Measurements from ENCODE around the gene PKN1. TPM values are rescaled to one million over a fixed set of nuclear protein-coding genes. Genes with fewer than 3 reads are reported as not detected.

The PKN1 gene
- total and polyA plus RNA-seq, 10 of the 15 experiments (the other 5 are each of a cell fraction or from before 2014, with no cell fraction given), result 1.0 to 189 (median 52.7) TPM

DNA sequence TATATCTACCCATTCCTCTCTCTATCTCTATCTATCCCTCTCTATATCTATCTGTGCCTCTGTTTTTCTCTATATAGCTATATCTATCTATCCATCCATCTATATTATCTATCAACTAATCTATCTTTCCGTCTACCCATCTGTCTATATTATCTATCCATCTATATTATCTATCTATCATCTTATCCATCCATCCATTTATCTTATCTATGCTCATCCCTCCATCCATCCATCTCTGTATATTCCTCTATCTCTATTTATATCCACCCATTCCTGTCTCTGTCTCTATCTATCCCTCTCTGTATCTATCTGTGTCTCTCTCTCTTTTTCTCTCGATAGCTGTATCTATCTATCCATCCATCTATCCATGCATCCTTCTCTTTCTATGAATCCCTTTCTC lies 27.8 kb downstream of the PKN1 start:
- 83% methylated on average over 2 of the region's 2 CpGs for WGBS (ENCODE audit: insufficient coverage, insufficient replicate concordance, low lambda C conversion rate, missing lambda C conversion rate)
- in situ Hi-C loops (cut with MboI), result no loop called here
- H3K27ac ChIP-seq (ENCODE audit: control insufficient read depth, insufficient read depth), result no peak overlapping the region
- H3K36me3 ChIP-seq (ENCODE audit: control insufficient read depth in 2 of 2, insufficient read depth in 2 of 2, low read length in 1 of 2), result peaks cover 4 to 8% of the 10 kb centered on the region in 2 experiments; a peak in 3 of 4 replicates
- ChIA-PET POLR2A (no interaction called here), RAD21 (ENCODE audit: unreplicated experiment) (no interaction called here), CTCF (no interaction called here), SMC1A (ENCODE audit: uncharacterized antibody, unreplicated experiment) (no interaction called here)
- H3K9ac ChIP-seq (ENCODE audit: control insufficient read depth, insufficient read depth, low read length), result no peak overlapping the region
- H4K20me1 ChIP-seq (ENCODE audit: control insufficient read depth, insufficient read depth), result no peaks in the 10 kb centered on the region
- no peaks in the 10 kb centered on the region for H3K79me2 ChIP-seq (ENCODE audit: control insufficient read depth, insufficient read depth, low read length)
- no peak overlapping the region for H3K4me2 ChIP-seq (ENCODE audit: control insufficient read depth, insufficient read depth)
- FAIRE-seq (no peak), DNase-seq (ENCODE audit: low read depth, low spot score) (no peak), ATAC-seq (no peak)
- intact Hi-C loops (cut with micrococcal nuclease; ENCODE audit: unreplicated experiment), result no loop called here
- no peak overlapping the region for H2AFZ ChIP-seq (ENCODE audit: control insufficient read depth, low read depth, low read length)
- H3K4me1 ChIP-seq (ENCODE audit: control insufficient read depth, insufficient read depth, low read length), result no peaks in the 10 kb centered on the region
- no peak overlapping the region for H3K4me3 ChIP-seq
- no peaks in the 10 kb centered on the region for H3K27me3 ChIP-seq (replicated peaks in 1 of 2; ENCODE audit: control insufficient read depth in 2 of 2, insufficient read depth in 2 of 2, low read length in 1 of 2)
- no TSS peak for BruUV-seq (replicated peaks)
- H3K9me3 ChIP-seq (replicated peaks; ENCODE audit: control insufficient read depth, insufficient read depth, low read length), result no peaks in the 10 kb centered on the region
- TF ChIP-seq, protein P1, sequence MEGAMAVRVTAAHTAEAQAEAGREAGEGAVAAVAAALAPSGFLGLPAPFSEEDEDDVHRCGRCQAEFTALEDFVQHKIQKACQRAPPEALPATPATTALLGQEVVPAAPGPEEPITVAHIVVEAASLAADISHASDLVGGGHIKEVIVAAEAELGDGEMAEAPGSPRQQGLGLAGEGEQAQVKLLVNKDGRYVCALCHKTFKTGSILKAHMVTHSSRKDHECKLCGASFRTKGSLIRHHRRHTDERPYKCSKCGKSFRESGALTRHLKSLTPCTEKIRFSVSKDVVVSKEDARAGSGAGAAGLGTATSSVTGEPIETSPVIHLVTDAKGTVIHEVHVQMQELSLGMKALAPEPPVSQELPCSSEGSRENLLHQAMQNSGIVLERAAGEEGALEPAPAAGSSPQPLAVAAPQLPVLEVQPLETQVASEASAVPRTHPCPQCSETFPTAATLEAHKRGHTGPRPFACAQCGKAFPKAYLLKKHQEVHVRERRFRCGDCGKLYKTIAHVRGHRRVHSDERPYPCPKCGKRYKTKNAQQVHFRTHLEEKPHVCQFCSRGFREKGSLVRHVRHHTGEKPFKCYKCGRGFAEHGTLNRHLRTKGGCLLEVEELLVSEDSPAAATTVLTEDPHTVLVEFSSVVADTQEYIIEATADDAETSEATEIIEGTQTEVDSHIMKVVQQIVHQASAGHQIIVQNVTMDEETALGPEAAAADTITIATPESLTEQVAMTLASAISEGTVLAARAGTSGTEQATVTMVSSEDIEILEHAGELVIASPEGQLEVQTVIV (IDR thresholded peaks at IDR 0.05; ENCODE audit: borderline replicate concordance, partially characterized antibody), result no peak
- TF ChIP-seq, protein P2, sequence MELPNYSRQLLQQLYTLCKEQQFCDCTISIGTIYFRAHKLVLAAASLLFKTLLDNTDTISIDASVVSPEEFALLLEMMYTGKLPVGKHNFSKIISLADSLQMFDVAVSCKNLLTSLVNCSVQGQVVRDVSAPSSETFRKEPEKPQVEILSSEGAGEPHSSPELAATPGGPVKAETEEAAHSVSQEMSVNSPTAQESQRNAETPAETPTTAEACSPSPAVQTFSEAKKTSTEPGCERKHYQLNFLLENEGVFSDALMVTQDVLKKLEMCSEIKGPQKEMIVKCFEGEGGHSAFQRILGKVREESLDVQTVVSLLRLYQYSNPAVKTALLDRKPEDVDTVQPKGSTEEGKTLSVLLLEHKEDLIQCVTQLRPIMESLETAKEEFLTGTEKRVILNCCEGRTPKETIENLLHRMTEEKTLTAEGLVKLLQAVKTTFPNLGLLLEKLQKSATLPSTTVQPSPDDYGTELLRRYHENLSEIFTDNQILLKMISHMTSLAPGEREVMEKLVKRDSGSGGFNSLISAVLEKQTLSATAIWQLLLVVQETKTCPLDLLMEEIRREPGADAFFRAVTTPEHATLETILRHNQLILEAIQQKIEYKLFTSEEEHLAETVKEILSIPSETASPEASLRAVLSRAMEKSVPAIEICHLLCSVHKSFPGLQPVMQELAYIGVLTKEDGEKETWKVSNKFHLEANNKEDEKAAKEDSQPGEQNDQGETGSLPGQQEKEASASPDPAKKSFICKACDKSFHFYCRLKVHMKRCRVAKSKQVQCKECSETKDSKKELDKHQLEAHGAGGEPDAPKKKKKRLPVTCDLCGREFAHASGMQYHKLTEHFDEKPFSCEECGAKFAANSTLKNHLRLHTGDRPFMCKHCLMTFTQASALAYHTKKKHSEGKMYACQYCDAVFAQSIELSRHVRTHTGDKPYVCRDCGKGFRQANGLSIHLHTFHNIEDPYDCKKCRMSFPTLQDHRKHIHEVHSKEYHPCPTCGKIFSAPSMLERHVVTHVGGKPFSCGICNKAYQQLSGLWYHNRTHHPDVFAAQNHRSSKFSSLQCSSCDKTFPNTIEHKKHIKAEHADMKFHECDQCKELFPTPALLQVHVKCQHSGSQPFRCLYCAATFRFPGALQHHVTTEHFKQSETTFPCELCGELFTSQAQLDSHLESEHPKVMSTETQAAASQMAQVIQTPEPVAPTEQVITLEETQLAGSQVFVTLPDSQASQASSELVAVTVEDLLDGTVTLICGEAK (IDR thresholded peaks at IDR 0.05; ENCODE audit: borderline replicate concordance), result no peak
- TF ChIP-seq, protein P3, sequence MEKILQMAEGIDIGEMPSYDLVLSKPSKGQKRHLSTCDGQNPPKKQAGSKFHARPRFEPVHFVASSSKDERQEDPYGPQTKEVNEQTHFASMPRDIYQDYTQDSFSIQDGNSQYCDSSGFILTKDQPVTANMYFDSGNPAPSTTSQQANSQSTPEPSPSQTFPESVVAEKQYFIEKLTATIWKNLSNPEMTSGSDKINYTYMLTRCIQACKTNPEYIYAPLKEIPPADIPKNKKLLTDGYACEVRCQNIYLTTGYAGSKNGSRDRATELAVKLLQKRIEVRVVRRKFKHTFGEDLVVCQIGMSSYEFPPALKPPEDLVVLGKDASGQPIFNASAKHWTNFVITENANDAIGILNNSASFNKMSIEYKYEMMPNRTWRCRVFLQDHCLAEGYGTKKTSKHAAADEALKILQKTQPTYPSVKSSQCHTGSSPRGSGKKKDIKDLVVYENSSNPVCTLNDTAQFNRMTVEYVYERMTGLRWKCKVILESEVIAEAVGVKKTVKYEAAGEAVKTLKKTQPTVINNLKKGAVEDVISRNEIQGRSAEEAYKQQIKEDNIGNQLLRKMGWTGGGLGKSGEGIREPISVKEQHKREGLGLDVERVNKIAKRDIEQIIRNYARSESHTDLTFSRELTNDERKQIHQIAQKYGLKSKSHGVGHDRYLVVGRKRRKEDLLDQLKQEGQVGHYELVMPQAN (conservative IDR thresholded peaks at IDR 0.05), result no peak
- TF ChIP-seq CREB1 (IDR thresholded peaks at IDR 0.05; ENCODE audit: low read depth) (no peak), NR2C1 (IDR thresholded peaks at IDR 0.05) (no peak), ATF7 (IDR thresholded peaks at IDR 0.05; ENCODE audit: low read depth) (no peak), BRCA1 (IDR thresholded peaks at IDR 0.05; ENCODE audit: low read depth, low read length) (no peak), PAX8 (IDR thresholded peaks at IDR 0.05) (no peak), JUNB (IDR thresholded peaks at IDR 0.05) (no peak), ZNF207 (IDR thresholded peaks at IDR 0.05; ENCODE audit: borderline replicate concordance) (no peak), MYB (IDR thresholded peaks at IDR 0.05; ENCODE audit: borderline replicate concordance, low read depth, low read length) (no peak), LARP7 (IDR thresholded peaks at IDR 0.05) (no peak), TBL1XR1 (IDR thresholded peaks at IDR 0.05; ENCODE audit: low read depth, low read length) (no peak), ZZZ3 (IDR thresholded peaks at IDR 0.05; ENCODE audit: control insufficient read depth, insufficient read length, low read depth) (no peak), CHD2 (IDR thresholded peaks at IDR 0.05; ENCODE audit: borderline replicate concordance, low read depth, low read length) (no peak), MTA2 (IDR thresholded peaks at IDR 0.05; ENCODE audit: low read depth) (no peak)
- TF ChIP-seq, protein P4, sequence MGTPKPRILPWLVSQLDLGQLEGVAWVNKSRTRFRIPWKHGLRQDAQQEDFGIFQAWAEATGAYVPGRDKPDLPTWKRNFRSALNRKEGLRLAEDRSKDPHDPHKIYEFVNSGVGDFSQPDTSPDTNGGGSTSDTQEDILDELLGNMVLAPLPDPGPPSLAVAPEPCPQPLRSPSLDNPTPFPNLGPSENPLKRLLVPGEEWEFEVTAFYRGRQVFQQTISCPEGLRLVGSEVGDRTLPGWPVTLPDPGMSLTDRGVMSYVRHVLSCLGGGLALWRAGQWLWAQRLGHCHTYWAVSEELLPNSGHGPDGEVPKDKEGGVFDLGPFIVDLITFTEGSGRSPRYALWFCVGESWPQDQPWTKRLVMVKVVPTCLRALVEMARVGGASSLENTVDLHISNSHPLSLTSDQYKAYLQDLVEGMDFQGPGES (IDR thresholded peaks at IDR 0.05), result no peak

Measured in GM12878 (cell line).